Measurements from ENCODE around the gene SIM1.

Gene SIM1

DNA sequence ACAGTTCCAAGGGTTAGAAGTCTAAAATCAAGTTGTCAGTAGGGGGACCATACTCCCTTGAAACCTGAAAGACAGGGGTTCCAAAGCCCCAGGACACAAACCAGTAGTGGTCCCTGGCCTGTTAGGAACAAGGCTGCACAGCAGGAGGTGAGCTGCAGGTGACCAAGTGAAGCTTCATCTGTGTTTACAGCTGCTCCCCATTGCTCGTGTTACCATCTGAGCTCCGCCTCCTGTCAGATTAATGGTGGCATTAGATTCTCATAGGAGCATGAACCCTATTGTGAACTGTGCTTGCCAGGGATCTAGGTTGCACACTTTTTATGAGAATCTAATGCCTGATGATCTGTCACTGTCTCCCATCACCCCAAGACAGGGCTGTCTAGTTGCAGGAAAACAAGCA lies 25.3 kb upstream of the SIM1 start:
- DNase-seq (ENCODE audit: low spot score) (no peak), ATAC-seq (ENCODE audit: low read depth) (no peak)
- no peaks in the 10 kb centered on the region for H3K36me3 ChIP-seq (ENCODE audit: low read depth)
- no peak for TF ChIP-seq CTCF (IDR thresholded peaks at IDR 0.05; ENCODE audit: poor library complexity, severe bottlenecking)
- no peaks in the 10 kb centered on the region for H3K27me3 ChIP-seq (ENCODE audit: insufficient read depth, poor library complexity, severe bottlenecking)
- H3K4me3 ChIP-seq (ENCODE audit: severe bottlenecking): no peak overlapping the region
- no peaks in the 10 kb centered on the region for H3K9me3 ChIP-seq (ENCODE audit: severe bottlenecking)
- peaks cover 14% of the 10 kb centered on the region for H3K4me1 ChIP-seq (ENCODE audit: insufficient read depth, poor library complexity, severe bottlenecking)
- H3K27ac ChIP-seq (ENCODE audit: poor library complexity, severe bottlenecking): no peak overlapping the region

GRCh38 chr6:100488244-100488643 lies 23.5 kb upstream of the SIM1 start:
- no peaks in the 10 kb centered on the region for H3K9me3 ChIP-seq (ENCODE audit: severe bottlenecking)
- ATAC-seq (ENCODE audit: low read depth) (no peak), DNase-seq (ENCODE audit: low spot score) (no peak)
- H3K36me3 ChIP-seq (ENCODE audit: low read depth): no peaks in the 10 kb centered on the region
- H3K4me1 ChIP-seq (ENCODE audit: insufficient read depth, poor library complexity, severe bottlenecking): peaks cover 7% of the 10 kb centered on the region
- H3K27me3 ChIP-seq (ENCODE audit: insufficient read depth, poor library complexity, severe bottlenecking): no peaks in the 10 kb centered on the region
- TF ChIP-seq CTCF (IDR thresholded peaks at IDR 0.05; ENCODE audit: poor library complexity, severe bottlenecking): no peak
- no peak overlapping the region for H3K4me3 ChIP-seq (ENCODE audit: severe bottlenecking)
- no peak overlapping the region for H3K27ac ChIP-seq (ENCODE audit: poor library complexity, severe bottlenecking)

DNA sequence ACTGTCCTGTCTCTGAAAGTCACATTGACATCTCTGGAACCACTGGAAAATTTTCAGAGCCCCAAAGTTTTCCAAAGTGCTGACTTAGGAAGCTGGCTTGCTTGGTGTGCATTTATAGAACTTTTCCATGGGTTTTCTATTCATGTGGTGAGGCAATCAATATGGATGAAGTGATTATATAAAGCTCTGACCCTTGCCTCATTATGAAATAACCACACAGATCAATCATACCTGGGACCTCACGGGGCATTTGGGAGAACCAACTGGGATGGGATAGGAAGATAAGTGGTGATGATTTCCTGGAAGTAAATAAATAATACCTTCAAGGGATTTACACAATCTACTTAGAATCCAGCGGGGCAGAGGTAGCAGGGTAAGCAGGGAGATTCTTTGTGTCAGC lies 22.9 kb upstream of the SIM1 start:
- no peak overlapping the region for H3K27ac ChIP-seq (ENCODE audit: poor library complexity, severe bottlenecking)
- ATAC-seq (ENCODE audit: low read depth) (no peak), DNase-seq (ENCODE audit: low spot score) (no peak)
- no peak overlapping the region for H3K4me3 ChIP-seq (ENCODE audit: severe bottlenecking)
- H3K9me3 ChIP-seq (ENCODE audit: severe bottlenecking): no peaks in the 10 kb centered on the region
- no peak for TF ChIP-seq CTCF (IDR thresholded peaks at IDR 0.05; ENCODE audit: poor library complexity, severe bottlenecking)
- H3K27me3 ChIP-seq (ENCODE audit: insufficient read depth, poor library complexity, severe bottlenecking): no peaks in the 10 kb centered on the region
- no peaks in the 10 kb centered on the region for H3K36me3 ChIP-seq (ENCODE audit: low read depth)
- H3K4me1 ChIP-seq (ENCODE audit: insufficient read depth, poor library complexity, severe bottlenecking): peaks cover 1% of the 10 kb centered on the region

DNA sequence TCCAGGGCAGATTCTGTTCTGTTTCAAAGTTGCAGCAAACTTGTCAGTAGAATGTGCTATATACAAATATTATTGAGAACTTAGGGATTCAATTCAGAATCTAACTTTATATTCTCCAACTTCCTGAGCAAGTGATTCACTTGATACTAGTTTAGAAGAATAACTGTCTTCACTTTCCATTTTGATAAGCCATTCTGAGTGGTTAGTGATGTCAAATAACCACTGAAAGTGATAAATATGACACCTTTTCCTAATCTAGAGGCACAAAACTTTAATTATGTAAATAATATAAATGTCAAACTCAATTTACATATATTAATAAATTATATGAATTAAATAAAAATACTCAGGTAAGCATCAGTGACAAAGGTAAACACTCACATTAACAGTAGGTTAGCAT lies 20.5 kb upstream of the SIM1 start:
- DNase-seq (ENCODE audit: low spot score) (no peak), ATAC-seq (ENCODE audit: low read depth) (no peak)
- no peak overlapping the region for H3K4me3 ChIP-seq (ENCODE audit: severe bottlenecking)
- TF ChIP-seq CTCF (IDR thresholded peaks at IDR 0.05; ENCODE audit: poor library complexity, severe bottlenecking): no peak
- H3K9me3 ChIP-seq (ENCODE audit: severe bottlenecking): no peaks in the 10 kb centered on the region
- H3K27ac ChIP-seq (ENCODE audit: poor library complexity, severe bottlenecking): no peak overlapping the region
- H3K27me3 ChIP-seq (ENCODE audit: insufficient read depth, poor library complexity, severe bottlenecking): no peaks in the 10 kb centered on the region
- H3K4me1 ChIP-seq (ENCODE audit: insufficient read depth, poor library complexity, severe bottlenecking): no peaks in the 10 kb centered on the region
- no peaks in the 10 kb centered on the region for H3K36me3 ChIP-seq (ENCODE audit: low read depth)

- no peak for TF ChIP-seq CTCF (IDR thresholded peaks at IDR 0.05; ENCODE audit: poor library complexity, severe bottlenecking)
- Histone ChIP-seq H3K36me3 (ENCODE audit: low read depth) (no peaks in the 10 kb centered on the region), H3K27me3 (ENCODE audit: insufficient read depth, poor library complexity, severe bottlenecking) (no peaks in the 10 kb centered on the region), H3K4me1 (ENCODE audit: insufficient read depth, poor library complexity, severe bottlenecking) (no peaks in the 10 kb centered on the region), H3K27ac (ENCODE audit: poor library complexity, severe bottlenecking) (no peak overlapping the region), H3K4me3 (ENCODE audit: severe bottlenecking) (no peak overlapping the region), H3K9me3 (ENCODE audit: severe bottlenecking) (no peaks in the 10 kb centered on the region)
- no peak for DNase-seq (ENCODE audit: low spot score)
- no peak for ATAC-seq (ENCODE audit: low read depth)
Observed at GRCh38 chr6:100484474-100484873, 19.8 kb upstream of the SIM1 start.

Measured in RWPE2 (cell line).